ENCODE measurements around the gene CASP1. TPM values are rescaled to one million over a fixed set of nuclear protein-coding genes. Genes with fewer than 3 reads are reported as not detected.
"Not testable (repeated sequence)": the region's sequence is repeated elsewhere in the genome, so short reads cannot be mapped to it uniquely, and the experiment has no call there.

Gene CASP1
- total RNA-seq, 1 experiment from 2014 or later = 2.1 TPM

DNA sequence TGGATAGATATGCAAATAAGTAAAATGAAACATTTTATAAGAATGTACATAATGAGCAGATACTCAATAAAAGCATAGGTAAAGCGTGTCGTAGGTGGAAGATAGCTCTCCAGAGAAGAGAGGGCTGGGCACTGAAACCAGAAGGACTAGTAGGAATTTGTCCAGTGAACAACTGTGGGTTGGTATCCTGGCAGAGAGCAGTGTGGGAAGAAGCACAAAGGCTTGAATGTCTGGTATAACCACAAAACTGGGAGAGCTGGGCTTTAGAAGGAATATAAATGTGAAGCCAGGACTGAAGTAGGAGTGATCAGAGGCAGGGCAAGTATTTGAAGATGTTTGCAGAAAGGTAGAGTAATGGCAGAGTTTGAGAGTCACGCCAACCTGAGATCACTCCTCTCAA lies 43.3 kb upstream of the CASP1 start:
- H3K27ac ChIP-seq (ENCODE audit: low read length) = no peak overlapping the region
- H3K36me3 ChIP-seq (ENCODE audit: control insufficient read depth, insufficient read depth, low read length) = no peaks in the 10 kb centered on the region; the same call in 1 of the 2 replicates
- no peak for DNase-seq (ENCODE audit: low read depth, low spot score)
- ChIA-PET POLR2A (interaction anchor here (0.6 kb wide), 1 partner anchor 488 kb away, joined by 9 read pairs; no protein-coding TSS in a partner anchor), CTCF (interaction anchor here (0.7 kb wide), 1 partner anchor 18 kb away, joined by 9 read pairs; no protein-coding TSS in a partner anchor)
- H3K27me3 ChIP-seq (ENCODE audit: control insufficient read depth, insufficient read depth, low read length) = no peaks in the 10 kb centered on the region
- no peaks in the 10 kb centered on the region for H3K4me1 ChIP-seq (ENCODE audit: control insufficient read depth, insufficient read depth, low read length)
- H3K9me3 ChIP-seq (ENCODE audit: control insufficient read depth, insufficient read depth, low read depth, low read length) = no peaks in the 10 kb centered on the region
- no peak overlapping the region for H3K4me3 ChIP-seq (ENCODE audit: low read depth in 2 of 2, low read length in 2 of 2)
- in situ Hi-C loops (cut with HindIII; ENCODE audit: low pct_unique_long_range_greater_than_20kb, low sequenced_read_pairs) (no loop called here), intact Hi-C loops (cut with micrococcal nuclease; ENCODE audit: unreplicated experiment) (no loop called here)
- TF ChIP-seq TCF7L2 (IDR thresholded peaks at IDR 0.05; ENCODE audit: low read depth, low read length) (no peak), CTCF (IDR thresholded peaks at IDR 0.05) (no peak), SIN3A (IDR thresholded peaks at IDR 0.05; ENCODE audit: borderline replicate concordance, insufficient read depth, low read depth, low read length) (no peak), POLR2AphosphoS5 (IDR thresholded peaks at IDR 0.05; ENCODE audit: low read depth, low read length) (no peak)
- TF ChIP-seq, protein P1, sequence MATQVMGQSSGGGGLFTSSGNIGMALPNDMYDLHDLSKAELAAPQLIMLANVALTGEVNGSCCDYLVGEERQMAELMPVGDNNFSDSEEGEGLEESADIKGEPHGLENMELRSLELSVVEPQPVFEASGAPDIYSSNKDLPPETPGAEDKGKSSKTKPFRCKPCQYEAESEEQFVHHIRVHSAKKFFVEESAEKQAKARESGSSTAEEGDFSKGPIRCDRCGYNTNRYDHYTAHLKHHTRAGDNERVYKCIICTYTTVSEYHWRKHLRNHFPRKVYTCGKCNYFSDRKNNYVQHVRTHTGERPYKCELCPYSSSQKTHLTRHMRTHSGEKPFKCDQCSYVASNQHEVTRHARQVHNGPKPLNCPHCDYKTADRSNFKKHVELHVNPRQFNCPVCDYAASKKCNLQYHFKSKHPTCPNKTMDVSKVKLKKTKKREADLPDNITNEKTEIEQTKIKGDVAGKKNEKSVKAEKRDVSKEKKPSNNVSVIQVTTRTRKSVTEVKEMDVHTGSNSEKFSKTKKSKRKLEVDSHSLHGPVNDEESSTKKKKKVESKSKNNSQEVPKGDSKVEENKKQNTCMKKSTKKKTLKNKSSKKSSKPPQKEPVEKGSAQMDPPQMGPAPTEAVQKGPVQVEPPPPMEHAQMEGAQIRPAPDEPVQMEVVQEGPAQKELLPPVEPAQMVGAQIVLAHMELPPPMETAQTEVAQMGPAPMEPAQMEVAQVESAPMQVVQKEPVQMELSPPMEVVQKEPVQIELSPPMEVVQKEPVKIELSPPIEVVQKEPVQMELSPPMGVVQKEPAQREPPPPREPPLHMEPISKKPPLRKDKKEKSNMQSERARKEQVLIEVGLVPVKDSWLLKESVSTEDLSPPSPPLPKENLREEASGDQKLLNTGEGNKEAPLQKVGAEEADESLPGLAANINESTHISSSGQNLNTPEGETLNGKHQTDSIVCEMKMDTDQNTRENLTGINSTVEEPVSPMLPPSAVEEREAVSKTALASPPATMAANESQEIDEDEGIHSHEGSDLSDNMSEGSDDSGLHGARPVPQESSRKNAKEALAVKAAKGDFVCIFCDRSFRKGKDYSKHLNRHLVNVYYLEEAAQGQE (IDR thresholded peaks at IDR 0.05; ENCODE audit: insufficient read depth in 1 of 2, low read depth in 2 of 2, low read length in 1 of 2) = no peak
- BruUV-seq (replicated peaks) = no TSS peak
- ATAC-seq = no peak

GRCh38 chr11:105077141-105077790 lies 42.3 kb upstream of the CASP1 start:
- H3K36me3 ChIP-seq (ENCODE audit: control insufficient read depth, insufficient read depth, low read length); H3K27ac ChIP-seq (ENCODE audit: low read length); H3K27me3 ChIP-seq (ENCODE audit: control insufficient read depth, insufficient read depth, low read length); H3K4me3 ChIP-seq (ENCODE audit: low read depth in 2 of 2, low read length in 2 of 2); POLR2A ChIA-PET; BruUV-seq (replicated peaks); H3K4me1 ChIP-seq (ENCODE audit: control insufficient read depth, insufficient read depth, low read length); CTCF ChIA-PET; H3K9me3 ChIP-seq (ENCODE audit: control insufficient read depth, insufficient read depth, low read depth, low read length); ATAC-seq; DNase-seq (ENCODE audit: low read depth, low spot score); in situ Hi-C loops (cut with HindIII; ENCODE audit: low pct_unique_long_range_greater_than_20kb, low sequenced_read_pairs): not testable (repeated sequence)
- intact Hi-C loops (cut with micrococcal nuclease; ENCODE audit: unreplicated experiment) = loop anchor here (2.0 kb wide), 1 partner anchor 30 kb away; no protein-coding TSS in a partner anchor

DNA sequence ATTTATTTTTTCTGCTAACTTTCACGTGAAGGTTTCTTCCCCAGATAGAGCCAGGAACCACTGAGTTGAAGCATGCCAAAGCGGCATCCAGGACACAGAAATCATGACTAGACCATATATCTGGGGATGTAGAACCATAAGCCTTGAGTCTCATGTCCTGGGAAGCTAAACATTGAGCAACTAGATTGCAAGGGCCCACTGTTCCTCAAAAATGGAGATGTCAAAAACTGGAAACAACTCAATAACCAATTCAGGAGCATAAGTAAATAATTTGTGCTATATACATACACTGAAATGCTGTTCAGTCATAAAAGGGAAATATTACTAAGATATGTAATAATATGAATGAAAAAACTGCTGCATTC lies 39.2 kb upstream of the CASP1 start:
- ChIA-PET POLR2A (no interaction called here), CTCF (no interaction called here)
- intact Hi-C loops (cut with micrococcal nuclease; ENCODE audit: unreplicated experiment) (no loop called here), in situ Hi-C loops (cut with HindIII; ENCODE audit: low pct_unique_long_range_greater_than_20kb, low sequenced_read_pairs) (no loop called here)
- no peak overlapping the region for H3K27ac ChIP-seq (ENCODE audit: low read length)
- TF ChIP-seq, protein P1 (IDR thresholded peaks at IDR 0.05; ENCODE audit: insufficient read depth in 1 of 2, low read depth in 2 of 2, low read length in 1 of 2) = no peak
- TF ChIP-seq SIN3A (IDR thresholded peaks at IDR 0.05; ENCODE audit: borderline replicate concordance, insufficient read depth, low read depth, low read length) (no peak), TCF7L2 (IDR thresholded peaks at IDR 0.05; ENCODE audit: low read depth, low read length) (no peak)
- no peak for ATAC-seq
- no peaks in the 10 kb centered on the region for H3K4me1 ChIP-seq (ENCODE audit: control insufficient read depth, insufficient read depth, low read length)
- no peaks in the 10 kb centered on the region for H3K9me3 ChIP-seq (ENCODE audit: control insufficient read depth, insufficient read depth, low read depth, low read length)
- BruUV-seq (replicated peaks) = no TSS peak
- no peaks in the 10 kb centered on the region; the same call in 1 of the 2 replicates for H3K36me3 ChIP-seq (ENCODE audit: control insufficient read depth, insufficient read depth, low read length)
- H3K27me3 ChIP-seq (ENCODE audit: control insufficient read depth, insufficient read depth, low read length) = no peaks in the 10 kb centered on the region
- H3K4me3 ChIP-seq (ENCODE audit: low read depth in 2 of 2, low read length in 2 of 2) = no peak overlapping the region
- no peak for DNase-seq (ENCODE audit: low read depth, low spot score)
